GM12878 (cell line): ENCODE results near the gene DAPK2. TPM values are rescaled to one million over a fixed set of nuclear protein-coding genes. Genes with fewer than 3 reads are reported as not detected.
"Not testable (repeated sequence)": the region's sequence is repeated elsewhere in the genome, so short reads cannot be mapped to it uniquely, and the experiment has no call there.

Source experiments
- ATAC-seq: fragments of 200-7000 bp; cut with Tn5 transposase; 3 replicates; pipeline ENCODE4 v1.9.1; 2020; ENCODE audit warnings: mild to moderate bottlenecking, moderate library complexity
- BruUV-seq: library from RNA; stranded (reverse); fragments of 400-500 nt; replicated peaks from 2 replicates; lab custom pipeline; 2021; lab: Mats Ljungman, UMichigan
- CTCF ChIA-PET: fragments of 300-600 bp; sonication (Branson Sonifier 250); formaldehyde crosslinking; extraction: SDS; loops from one replicate; lab custom pipeline; 2021; ENCODE audit warnings: inconsistent platforms; lab: Yijun Ruan, JAX
- POLR2A ChIA-PET: fragments of 350-600 bp; formaldehyde crosslinking; extraction: SDS; loops from one replicate; lab custom pipeline; 2021; ENCODE audit warnings: inconsistent platforms; lab: Charles Lee
- RAD21 ChIA-PET: fragments of 300-600 bp; sonication (Branson Sonifier 250); formaldehyde crosslinking; loops from one replicate; lab custom pipeline; 2023; ENCODE audit warnings: antibody characterized with exemption; ENCODE audit not compliant: unreplicated experiment; lab: Charles Lee
- SMC1A ChIA-PET: fragments of 300-600 bp; sonication (Branson Sonifier 250); formaldehyde crosslinking; loops from one replicate; lab custom pipeline; 2023; ENCODE audit not compliant: unreplicated experiment, uncharacterized antibody; lab: Charles Lee
- DNase-seq: peaks from one replicate; pipeline ENCODE4 v3.0.0-alpha.2; 2011; ENCODE audit warnings: low read depth, low spot score
- FAIRE-seq: peaks from 3 replicates; lab custom pipeline; 2011; peaks lifted over from hg19 to GRCh38; lab: Jason Lieb, UNC
- H2AFZ ChIP-seq: 2 replicates; pipeline ENCODE4 v1.6.0; 2011; ENCODE audit warnings: low read depth, low read length, control low read depth; ENCODE audit not compliant: control insufficient read depth
- H3K27ac ChIP-seq: 2 replicates; pipeline ENCODE4 v1.5.1; 2011; ENCODE audit warnings: control low read depth; ENCODE audit not compliant: control insufficient read depth, insufficient read depth
- H3K27me3 ChIP-seq, 2 experiments: replicated peaks in 1 of 2; 2 replicates each; pipeline versions ENCODE4 v1.6.0 to v1.6.1; 2011; ENCODE audit warnings: low read length in 1 of 2; ENCODE audit not compliant: control insufficient read depth in 2 of 2, insufficient read depth in 2 of 2
- H3K36me3 ChIP-seq, 2 experiments: 2 replicates each; pipeline ENCODE4 v1.5.1; 2011; ENCODE audit warnings: low read length in 1 of 2; ENCODE audit not compliant: control insufficient read depth in 2 of 2, insufficient read depth in 2 of 2
- H3K4me1 ChIP-seq: 2 replicates; pipeline ENCODE4 v1.6.1; 2011; ENCODE audit warnings: mild to moderate bottlenecking, low read length, moderate library complexity, mixed read lengths; ENCODE audit not compliant: control insufficient read depth, insufficient read depth
- H3K4me2 ChIP-seq: 2 replicates; pipeline ENCODE4 v1.6.0; 2011; ENCODE audit warnings: control low read depth; ENCODE audit not compliant: control insufficient read depth, insufficient read depth
- H3K4me3 ChIP-seq: fragments of 200-600 bp; sonication (generic); 2 replicates; pipeline ENCODE4 v1.5.1; 2016
- H3K79me2 ChIP-seq: 2 replicates; pipeline ENCODE4 v1.6.0; 2011; ENCODE audit warnings: low read length; ENCODE audit not compliant: control insufficient read depth, insufficient read depth
- H3K9ac ChIP-seq: 2 replicates; pipeline ENCODE4 v1.8.0; 2011; ENCODE audit warnings: low read length, control low read depth, mixed read lengths; ENCODE audit not compliant: control insufficient read depth, insufficient read depth
- H3K9me3 ChIP-seq: replicated peaks from 3 replicates; pipeline ENCODE4 v1.5.1; 2011; ENCODE audit warnings: mild to moderate bottlenecking, low read length; ENCODE audit not compliant: control insufficient read depth, insufficient read depth
- H4K20me1 ChIP-seq: 2 replicates; pipeline ENCODE4 v1.6.0; 2011; ENCODE audit not compliant: control insufficient read depth, insufficient read depth
- NFYB ChIP-seq: IDR thresholded peaks from 2 replicates; pipeline ENCODE4 v1.6.1; 2011; ENCODE audit warnings: low read depth, mild to moderate bottlenecking, low read length, improper control_type of control experiment, moderate library complexity; ENCODE audit not compliant: insufficient read depth
- PML ChIP-seq: IDR thresholded peaks from 2 replicates; pipeline ENCODE4 v1.6.1; 2012; ENCODE audit warnings: low read length, inconsistent platforms
- SREBF2 ChIP-seq: IDR thresholded peaks from 2 replicates; pipeline ENCODE4 v1.6.1; 2012; ENCODE audit warnings: mild to moderate bottlenecking, low read length
- TBL1XR1 ChIP-seq: IDR thresholded peaks from 2 replicates; pipeline ENCODE4 v1.6.1; 2012; ENCODE audit warnings: low read depth, low read length, improper control_type of control experiment
- ZNF274 ChIP-seq: IDR thresholded peaks from one replicate; pipeline ENCODE4 v1.8.0; 2011; ENCODE audit not compliant: insufficient read length, insufficient read depth
- WGBS: methylation state at CpG from one replicate; pipeline ENCODE4 v1.1.6; 2016; ENCODE audit warnings: low lambda C conversion rate; ENCODE audit not compliant: insufficient replicate concordance, insufficient coverage; ENCODE audit errors: missing lambda C conversion rate; 5-methylcytosine and 5-hydroxymethylcytosine counted together
- in situ Hi-C: fragments of 300-500 bp; cut with MboI; formaldehyde crosslinking; loops from 9 replicates; pipeline ENCODE4 v1.14.3; 2018; ENCODE audit warnings: mixed read lengths
- intact Hi-C: fragments of 100-400 bp; cut with micrococcal nuclease; formaldehyde crosslinking; loops from one replicate; pipeline ENCODE4 v1.14.2; 2022; ENCODE audit not compliant: unreplicated experiment
- polyA plus RNA-seq, 11 experiments: library from polyadenylated mRNA; depleted of rRNA in 4 of 11; unstranded in 6 of 11; stranded (reverse) in 5 of 11; fragments of >200 nt; fragmentation: Nextera tagmentation in 4 of 11; fragmentation: Illumina TruSeq in 1 of 11; extraction: Ambion mirVana in 4 of 11; extraction: Trizol in 1 of 11; gene quantifications; 1 replicate in 1 of 11; 2 replicates in 10 of 11; pipeline versions ENCODE4 v1.2.1 to v1.2.3, GENCODE V29; 2011 to 2016; ENCODE audit warnings: inconsistent platforms in 2 of 11, missing spikeins in 2 of 11, low read depth in 1 of 11
- total RNA-seq, 4 experiments: library from RNA; depleted of rRNA in 3 of 4; stranded (reverse); fragments of >200 nt in 3 of 4; fragmentation: Illumina TruSeq in 1 of 4; extraction: Trizol in 1 of 4; gene quantifications; 2 replicates each; pipeline versions ENCODE4 v1.2.1 to v1.2.3, GENCODE V29; 2013 to 2021
- TF ChIP-seq, protein P1 (sequence below): fragments of 150-350 bp; IDR thresholded peaks from 2 replicates; pipeline ENCODE4 v1.6.1; 2014; ENCODE audit warnings: mild to moderate bottlenecking, low read depth, low read length
- TF ChIP-seq, protein P2 (sequence below): fragments of 450-650 bp; IDR thresholded peaks from 2 replicates; pipeline ENCODE4 v1.6.1; 2017; ENCODE audit warnings: mild to moderate bottlenecking

DAPK2 gene
- total and polyA plus RNA-seq, 10 of the 15 experiments (the other 5 are each of a cell fraction or from before 2014, with no cell fraction given), result 0.69 to 8.4 (median 4.1) TPM

DNA sequence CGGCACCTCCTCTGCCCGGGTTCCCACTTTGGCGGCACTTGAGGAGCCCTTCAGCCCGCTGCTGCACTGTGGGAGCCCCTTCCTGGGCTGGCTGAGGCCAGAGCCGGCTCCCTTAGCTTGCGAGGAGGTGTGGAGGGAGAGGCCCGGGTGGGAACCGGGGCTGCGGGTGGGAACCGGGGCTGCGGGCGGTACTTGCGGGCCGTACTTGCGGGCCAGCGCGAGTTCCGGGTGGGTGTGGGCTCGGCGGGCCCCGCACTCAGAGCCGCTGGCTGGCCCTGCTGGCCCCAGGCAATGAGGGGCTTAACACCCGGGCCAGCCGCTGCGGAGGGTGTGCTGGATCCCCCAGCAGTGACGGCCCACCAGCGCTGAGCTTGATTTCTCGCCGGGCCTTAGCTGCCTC lies 14.4 kb upstream of the DAPK2 start:
- Histone ChIP-seq H3K9me3 (no peaks in the 10 kb centered on the region), H2AFZ (no peak overlapping the region), H3K4me3 (no peak overlapping the region), H4K20me1 (no peaks in the 10 kb centered on the region), H3K4me2 (no peak overlapping the region), H3K4me1 (no peaks in the 10 kb centered on the region), H3K9ac (no peak overlapping the region), H3K36me3 (no peaks in the 10 kb centered on the region), H3K27ac (no peak overlapping the region), H3K79me2 (no peaks in the 10 kb centered on the region), H3K27me3 (no peaks in the 10 kb centered on the region)
- no peak for TF ChIP-seq NFYB
- no peak for TF ChIP-seq TBL1XR1
- no peak for TF ChIP-seq SREBF2
- TF ChIP-seq, protein P1, sequence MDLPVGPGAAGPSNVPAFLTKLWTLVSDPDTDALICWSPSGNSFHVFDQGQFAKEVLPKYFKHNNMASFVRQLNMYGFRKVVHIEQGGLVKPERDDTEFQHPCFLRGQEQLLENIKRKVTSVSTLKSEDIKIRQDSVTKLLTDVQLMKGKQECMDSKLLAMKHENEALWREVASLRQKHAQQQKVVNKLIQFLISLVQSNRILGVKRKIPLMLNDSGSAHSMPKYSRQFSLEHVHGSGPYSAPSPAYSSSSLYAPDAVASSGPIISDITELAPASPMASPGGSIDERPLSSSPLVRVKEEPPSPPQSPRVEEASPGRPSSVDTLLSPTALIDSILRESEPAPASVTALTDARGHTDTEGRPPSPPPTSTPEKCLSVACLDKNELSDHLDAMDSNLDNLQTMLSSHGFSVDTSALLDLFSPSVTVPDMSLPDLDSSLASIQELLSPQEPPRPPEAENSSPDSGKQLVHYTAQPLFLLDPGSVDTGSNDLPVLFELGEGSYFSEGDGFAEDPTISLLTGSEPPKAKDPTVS, result no peak
- no peak for TF ChIP-seq PML
- TF ChIP-seq ZNF274, result no peak
- TF ChIP-seq, protein P2, sequence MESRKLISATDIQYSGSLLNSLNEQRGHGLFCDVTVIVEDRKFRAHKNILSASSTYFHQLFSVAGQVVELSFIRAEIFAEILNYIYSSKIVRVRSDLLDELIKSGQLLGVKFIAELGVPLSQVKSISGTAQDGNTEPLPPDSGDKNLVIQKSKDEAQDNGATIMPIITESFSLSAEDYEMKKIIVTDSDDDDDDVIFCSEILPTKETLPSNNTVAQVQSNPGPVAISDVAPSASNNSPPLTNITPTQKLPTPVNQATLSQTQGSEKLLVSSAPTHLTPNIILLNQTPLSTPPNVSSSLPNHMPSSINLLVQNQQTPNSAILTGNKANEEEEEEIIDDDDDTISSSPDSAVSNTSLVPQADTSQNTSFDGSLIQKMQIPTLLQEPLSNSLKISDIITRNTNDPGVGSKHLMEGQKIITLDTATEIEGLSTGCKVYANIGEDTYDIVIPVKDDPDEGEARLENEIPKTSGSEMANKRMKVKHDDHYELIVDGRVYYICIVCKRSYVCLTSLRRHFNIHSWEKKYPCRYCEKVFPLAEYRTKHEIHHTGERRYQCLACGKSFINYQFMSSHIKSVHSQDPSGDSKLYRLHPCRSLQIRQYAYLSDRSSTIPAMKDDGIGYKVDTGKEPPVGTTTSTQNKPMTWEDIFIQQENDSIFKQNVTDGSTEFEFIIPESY, result no peak
- ChIA-PET RAD21 (no interaction called here), POLR2A (no interaction called here), SMC1A (interaction anchor here (1.8 to 8.8 kb wide), 2 partner anchors 13 to 309 kb away, joined by 6 to 79 read pairs; partner anchors contain the start of gene DAPK2), CTCF (interaction anchor here (1.2 to 3.9 kb wide), 2 partner anchors 10 to 14 kb away, joined by 3 to 30 read pairs; partner anchors contain the start of gene DAPK2)
- BruUV-seq, result no TSS peak
- DNase-seq, result no peak
- 96% methylated on average over 18 of the region's 29 CpGs for WGBS
- in situ Hi-C loops (no loop called here), intact Hi-C loops (no loop called here)
- no peak for FAIRE-seq
- ATAC-seq, result no peak

DNA sequence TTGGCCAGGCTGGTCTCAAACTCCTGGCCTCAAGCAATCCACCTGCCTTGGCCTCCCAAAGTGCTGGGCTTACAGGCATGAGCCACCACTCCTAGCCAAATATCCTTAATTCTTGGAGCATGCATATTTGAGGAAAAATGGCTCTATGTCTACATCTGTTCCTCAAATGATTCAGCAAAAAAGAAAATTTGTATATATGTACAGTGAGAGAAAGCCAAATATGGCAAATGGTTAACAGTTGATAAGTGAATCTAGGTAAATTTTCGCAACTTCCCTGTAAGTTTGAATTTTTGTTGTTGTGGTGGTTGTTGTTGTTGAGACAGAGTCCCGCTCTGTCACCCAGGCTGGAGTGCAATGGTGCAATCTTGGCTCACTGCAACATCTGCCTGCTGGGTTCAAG lies 12.8 kb upstream of the DAPK2 start:
- DNase-seq, BruUV-seq, POLR2A ChIA-PET, H3K9me3 ChIP-seq, RAD21 ChIA-PET, SMC1A ChIA-PET, intact Hi-C loops, H4K20me1 ChIP-seq, H3K4me2 ChIP-seq, in situ Hi-C loops, H3K4me1 ChIP-seq, H3K9ac ChIP-seq, H3K36me3 ChIP-seq, CTCF ChIA-PET, H3K79me2 ChIP-seq, H3K27ac ChIP-seq, H3K4me3 ChIP-seq, H3K27me3 ChIP-seq, ATAC-seq, H2AFZ ChIP-seq, FAIRE-seq: not testable (repeated sequence)
- 93% methylated on average over 2 of the region's 2 CpGs for WGBS
